ENCODE data around the gene AKAP7.

DNA sequence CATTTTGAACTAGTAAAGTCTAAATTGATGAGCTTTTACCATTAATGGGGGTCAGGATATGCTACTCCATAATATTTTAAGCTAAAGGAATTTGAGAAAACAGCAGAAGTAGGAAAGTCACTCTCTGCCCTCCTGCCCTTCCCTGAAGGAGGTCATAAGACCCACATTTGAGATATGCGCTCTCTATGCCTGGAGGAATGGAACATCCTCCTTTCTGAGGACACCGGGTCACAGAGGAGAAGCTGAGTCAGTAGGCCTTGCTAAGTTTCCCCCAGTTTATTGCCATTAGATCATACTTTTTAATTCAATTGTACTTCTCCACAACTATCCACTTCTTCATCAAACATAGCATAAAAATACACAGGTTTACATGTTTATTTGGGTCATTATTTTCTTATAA, 40.3 kb downstream of the AKAP7 start:
- TF ChIP-seq, protein P1, sequence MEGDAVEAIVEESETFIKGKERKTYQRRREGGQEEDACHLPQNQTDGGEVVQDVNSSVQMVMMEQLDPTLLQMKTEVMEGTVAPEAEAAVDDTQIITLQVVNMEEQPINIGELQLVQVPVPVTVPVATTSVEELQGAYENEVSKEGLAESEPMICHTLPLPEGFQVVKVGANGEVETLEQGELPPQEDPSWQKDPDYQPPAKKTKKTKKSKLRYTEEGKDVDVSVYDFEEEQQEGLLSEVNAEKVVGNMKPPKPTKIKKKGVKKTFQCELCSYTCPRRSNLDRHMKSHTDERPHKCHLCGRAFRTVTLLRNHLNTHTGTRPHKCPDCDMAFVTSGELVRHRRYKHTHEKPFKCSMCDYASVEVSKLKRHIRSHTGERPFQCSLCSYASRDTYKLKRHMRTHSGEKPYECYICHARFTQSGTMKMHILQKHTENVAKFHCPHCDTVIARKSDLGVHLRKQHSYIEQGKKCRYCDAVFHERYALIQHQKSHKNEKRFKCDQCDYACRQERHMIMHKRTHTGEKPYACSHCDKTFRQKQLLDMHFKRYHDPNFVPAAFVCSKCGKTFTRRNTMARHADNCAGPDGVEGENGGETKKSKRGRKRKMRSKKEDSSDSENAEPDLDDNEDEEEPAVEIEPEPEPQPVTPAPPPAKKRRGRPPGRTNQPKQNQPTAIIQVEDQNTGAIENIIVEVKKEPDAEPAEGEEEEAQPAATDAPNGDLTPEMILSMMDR (IDR thresholded peaks at IDR 0.05; ENCODE audit: insufficient read depth, low read depth, low read length): no peak
- no peak for TF ChIP-seq EZH2 (IDR thresholded peaks at IDR 0.05; ENCODE audit: insufficient read depth, low read length)
